Stimulated activated CD8-positive, alpha-beta memory T cell treated with anti-CD3 and anti-CD28 coated beads, Interleukin-2, amount 100 ng/mL, for 48 hours (primary cell): Measurements from ENCODE around the gene DCPS.
"Not testable (repeated sequence)": the region's sequence is repeated elsewhere in the genome, so short reads cannot be mapped to it uniquely, and the experiment has no call there.

ENCODE experiments used
- DNase-seq, 2 donors: peaks; one replicate each; pipeline ENCODE4 v3.0.0-alpha.2; 2020; ENCODE audit warnings: low read depth in 2 of 2

DCPS gene

GRCh38 chr11:126384449-126385070, 80.7 kb downstream of the DCPS start:
- DNase-seq, result no peak

- no peak for DNase-seq
Observed at GRCh38 chr11:126385991-126386728, 82.3 kb downstream of the DCPS start.

- DNase-seq, result not testable (repeated sequence)
Observed at GRCh38 chr11:126386729-126387071, 82.8 kb downstream of the DCPS start.

GRCh38 chr11:126387857-126388256, 84.0 kb downstream of the DCPS start:
- DNase-seq, result no peak

- no peak for DNase-seq
Observed at GRCh38 chr11:126390272-126390867, 86.5 kb downstream of the DCPS start.

GRCh38 chr11:126391286-126391954, 87.6 kb downstream of the DCPS start:
- no peak for DNase-seq

- no peak for DNase-seq
Observed at GRCh38 chr11:126391970-126392632, 88.2 kb downstream of the DCPS start.

- DNase-seq, result no peak
Observed at GRCh38 chr11:126392633-126393013, 88.8 kb downstream of the DCPS start.

- no peak for DNase-seq
Observed at GRCh38 chr11:126393143-126393542, 89.3 kb downstream of the DCPS start.

GRCh38 chr11:126394036-126394435, 90.2 kb downstream of the DCPS start:
- DNase-seq, result no peak

GRCh38 chr11:126394634-126395072, 90.8 kb downstream of the DCPS start:
- DNase-seq, result not testable (repeated sequence)
